ENCODE measurements around the gene ARHGEF39. TPM values are rescaled to one million over a fixed set of nuclear protein-coding genes. Genes with fewer than 3 reads are reported as not detected.

ARHGEF39 gene
- total and polyA plus RNA-seq, 4 experiments from 2014 or later: 1.0 to 1.1 TPM; not detected in 2

- Histone ChIP-seq H3K4me1 (ENCODE audit: insufficient read depth, low read length) (peaks cover 64% of the 10 kb centered on the region), H3K27ac (ENCODE audit: low read depth, low read length) (peak overlapping the region; percentile 96), H3K27me3 (ENCODE audit: insufficient read depth, low read length) (no peaks in the 10 kb centered on the region), H3K36me3 (ENCODE audit: insufficient read depth, low read length) (peaks cover 10% of the 10 kb centered on the region), H3K9me3 (ENCODE audit: control insufficient read depth in 1 of 2, low read length in 2 of 2) (no peaks in the 10 kb centered on the region), H3K4me3 (ENCODE audit: low read length in 2 of 2) (peak overlapping the region; percentile 67 to 90)
- intact Hi-C loops (cut with micrococcal nuclease): loop anchor here (1.0 to 5.0 kb wide), 4 partner anchors 11 to 670 kb away; partner anchors contain the start of genes DNAJB5 and HINT2
- peak overlapping the region; percentile 95 to 100 (median 99) for H3K27ac Mint-ChIP-seq
- H3K4me1 Mint-ChIP-seq: peaks cover 48 to 78% (median 61%) of the 10 kb centered on the region in 4 donors
- CTCF ChIA-PET (ENCODE audit: partially characterized antibody): interaction anchor here (0.8 to 19.4 kb wide), 14 partner anchors 9 to 156 kb away, joined by 3 to 339 read pairs (median 18); partner anchors contain the start of genes ARHGEF39, CD72, CREB3 and GBA2
- peaks cover 20 to 39% of the 10 kb centered on the region in 2 donors for H3K36me3 Mint-ChIP-seq
- H3K27me3 Mint-ChIP-seq: peaks cover 2 to 4% of the 10 kb centered on the region in 2 donors
- DNase-seq: peak in 2 of 5 donors; percentile 24 to 37
- POLR2A ChIA-PET (ENCODE audit: partially characterized antibody): interaction anchor here (1.0 to 12.3 kb wide), 15 partner anchors 9 to 1036 kb away, joined by 3 to 420 read pairs (median 14); partner anchors contain the start of genes CD72, CREB3, DCTN3 and GBA2
- H3K9me3 Mint-ChIP-seq: peaks cover 0 to 8% (median 4%) of the 10 kb centered on the region in 8 donors
- H3K4me3 Mint-ChIP-seq: peak overlapping the region; percentile 83 to 95 (median 92)
These were observed 8.0 kb downstream of the ARHGEF39 start for GRCh38 chr9:35656831-35657545.

DNA sequence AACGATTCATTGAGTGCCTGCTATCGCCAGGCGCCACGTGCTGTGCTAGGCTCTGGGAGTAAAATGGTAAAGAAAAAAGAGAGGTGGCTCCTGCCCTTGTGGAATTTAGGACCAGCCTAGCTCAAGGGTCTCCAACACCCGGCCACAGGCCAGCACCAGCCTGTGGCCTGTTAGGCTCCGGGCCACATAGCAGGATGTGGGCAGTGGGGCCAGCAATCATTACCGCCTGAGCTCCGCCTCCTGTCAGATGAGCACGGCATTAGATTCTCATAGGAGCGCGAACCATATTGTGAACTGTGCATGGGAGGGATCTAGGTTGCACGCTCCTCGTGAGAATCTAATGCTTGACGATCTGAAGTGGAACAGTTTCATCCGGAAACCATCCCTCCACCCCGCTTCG is 8.6 kb downstream of the ARHGEF39 start:
- H3K9me3 ChIP-seq (ENCODE audit: control insufficient read depth in 1 of 2, low read length in 2 of 2): no peaks in the 10 kb centered on the region
- Mint-ChIP-seq H3K4me1 (peaks cover 48 to 79% (median 61%) of the 10 kb centered on the region in 4 donors), H3K27ac (peak overlapping the region; percentile 95 to 100 (median 99)), H3K27me3 (peaks cover 2 to 4% of the 10 kb centered on the region in 2 donors), H3K36me3 (peaks cover 17 to 35% of the 10 kb centered on the region in 2 donors), H3K9me3 (peaks cover 0 to 8% (median 4%) of the 10 kb centered on the region in 8 donors), H3K4me3 (peak overlapping the region; percentile 49 to 95 (median 88))
- no peak overlapping the region for H3K4me3 ChIP-seq (ENCODE audit: low read length in 2 of 2)
- intact Hi-C loops (cut with micrococcal nuclease): loop anchor here (5.0 kb wide), 2 partner anchors 544 to 669 kb away; partner anchors contain the start of gene DNAJB5
- ChIA-PET POLR2A (ENCODE audit: partially characterized antibody) (interaction anchor here (1.2 to 12.3 kb wide), 8 partner anchors 8 to 93 kb away, joined by 3 to 420 read pairs (median 64); partner anchors contain the start of genes CD72, CREB3, GBA2 and RGP1), CTCF (ENCODE audit: partially characterized antibody) (interaction anchor here (0.6 to 19.4 kb wide), 9 partner anchors 9 to 179 kb away, joined by 3 to 339 read pairs (median 24); partner anchors contain the start of genes ARHGEF39, CD72, CREB3 and GBA2)
- peak overlapping the region; percentile 27 for H3K27ac ChIP-seq (ENCODE audit: low read depth, low read length)
- H3K27me3 ChIP-seq (ENCODE audit: insufficient read depth, low read length): no peaks in the 10 kb centered on the region
- H3K36me3 ChIP-seq (ENCODE audit: insufficient read depth, low read length): peaks cover 10% of the 10 kb centered on the region
- DNase-seq: peak in 1 of 5 donors; percentile 49
- peaks cover 64% of the 10 kb centered on the region for H3K4me1 ChIP-seq (ENCODE audit: insufficient read depth, low read length)

DNA sequence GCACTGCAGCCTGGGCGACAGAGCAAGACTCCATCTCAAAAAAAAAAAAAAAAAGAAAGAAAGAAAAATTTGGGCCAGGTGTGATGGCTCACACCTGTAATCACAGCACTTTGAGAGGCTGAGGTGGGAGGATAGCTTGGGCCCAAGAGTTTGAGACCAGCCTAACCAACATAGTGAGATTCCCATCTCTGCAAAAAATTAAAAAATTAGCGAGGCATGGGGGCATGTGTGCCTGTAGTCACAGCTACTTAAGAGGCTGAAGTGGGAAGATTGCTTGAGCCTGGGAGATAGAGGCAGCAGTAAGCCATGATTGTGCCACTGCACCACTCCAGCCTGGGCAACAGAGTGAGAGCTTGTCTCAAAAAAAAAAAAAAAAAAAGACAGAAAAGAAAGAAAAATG is 11.4 kb downstream of the ARHGEF39 start:
- POLR2A ChIA-PET (ENCODE audit: partially characterized antibody): interaction anchor here (2.0 kb wide), 1 partner anchor 11 kb away, joined by 4 read pairs; the partner anchor contains the start of gene ARHGEF39
- Histone ChIP-seq H3K27me3 (ENCODE audit: insufficient read depth, low read length) (no peaks in the 10 kb centered on the region), H3K4me3 (ENCODE audit: low read length in 2 of 2) (no peak overlapping the region), H3K27ac (ENCODE audit: low read depth, low read length) (no peak overlapping the region), H3K36me3 (ENCODE audit: insufficient read depth, low read length) (no peaks in the 10 kb centered on the region), H3K4me1 (ENCODE audit: insufficient read depth, low read length) (peaks cover 52% of the 10 kb centered on the region), H3K9me3 (ENCODE audit: control insufficient read depth in 1 of 2, low read length in 2 of 2) (no peaks in the 10 kb centered on the region)
- peaks cover 32 to 79% (median 49%) of the 10 kb centered on the region in 4 donors for H3K4me1 Mint-ChIP-seq
- peaks cover 2 to 4% of the 10 kb centered on the region in 2 donors for H3K27me3 Mint-ChIP-seq
- intact Hi-C loops (cut with micrococcal nuclease): no loop called here
- DNase-seq: no peak
- no peak overlapping the region for H3K4me3 Mint-ChIP-seq
- peaks cover 2 to 20% of the 10 kb centered on the region in 2 donors for H3K36me3 Mint-ChIP-seq
- CTCF ChIA-PET (ENCODE audit: partially characterized antibody): interaction anchor here (2.1 to 19.4 kb wide), 4 partner anchors 38 to 76 kb away, joined by 7 to 339 read pairs (median 197); partner anchors contain the start of genes CD72, CREB3, TLN1 and TPM2
- peak overlapping the region in 6 of 7 donors; percentile 22 to 100 (median 76) for H3K27ac Mint-ChIP-seq
- H3K9me3 Mint-ChIP-seq: peaks cover 0 to 8% (median 4%) of the 10 kb centered on the region in 8 donors

DNA sequence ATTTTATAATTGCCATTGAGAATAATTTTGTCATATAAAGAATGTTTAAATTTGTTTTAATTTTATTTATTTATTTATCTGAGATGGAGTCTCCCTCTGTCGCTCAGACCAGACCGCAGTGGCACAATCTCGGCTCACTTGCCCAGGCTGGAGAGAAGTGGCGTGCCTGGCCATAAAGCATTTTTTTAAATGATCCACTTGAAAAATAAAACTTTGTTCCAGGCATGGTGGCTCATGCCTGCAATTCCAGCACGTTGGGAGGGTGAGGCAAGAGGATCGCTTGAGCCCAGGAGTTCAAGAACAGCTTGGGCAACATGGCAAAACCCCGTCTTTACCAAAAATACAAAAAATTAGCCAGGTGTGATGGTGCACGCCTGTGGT is 12.2 kb downstream of the ARHGEF39 start:
- POLR2A ChIA-PET (ENCODE audit: partially characterized antibody): interaction anchor here (2.0 to 9.7 kb wide), 2 partner anchors 12 to 40 kb away, joined by 4 to 159 read pairs; partner anchors contain the start of genes ARHGEF39 and TPM2
- peaks cover 59% of the 10 kb centered on the region for H3K4me1 ChIP-seq (ENCODE audit: insufficient read depth, low read length)
- Mint-ChIP-seq H3K36me3 (peaks cover 5 to 23% of the 10 kb centered on the region in 2 donors), H3K27ac (peak overlapping the region in 5 of 7 donors; percentile 51 to 89 (median 53)), H3K27me3 (peaks cover under 1 to 2% of the 10 kb centered on the region in 2 donors), H3K4me1 (peaks cover 38 to 79% (median 56%) of the 10 kb centered on the region in 4 donors), H3K9me3 (peaks cover 0 to 6% (median 2%) of the 10 kb centered on the region in 8 donors), H3K4me3 (no peak overlapping the region)
- H3K4me3 ChIP-seq (ENCODE audit: low read length in 2 of 2): no peak overlapping the region
- H3K27ac ChIP-seq (ENCODE audit: low read depth, low read length): no peak overlapping the region
- H3K36me3 ChIP-seq (ENCODE audit: insufficient read depth, low read length): no peaks in the 10 kb centered on the region
- no peaks in the 10 kb centered on the region for H3K9me3 ChIP-seq (ENCODE audit: control insufficient read depth in 1 of 2, low read length in 2 of 2)
- H3K27me3 ChIP-seq (ENCODE audit: insufficient read depth, low read length): no peaks in the 10 kb centered on the region
- DNase-seq: no peak
- intact Hi-C loops (cut with micrococcal nuclease): no loop called here
- CTCF ChIA-PET (ENCODE audit: partially characterized antibody): interaction anchor here (10.7 to 19.4 kb wide), 3 partner anchors 10 to 77 kb away, joined by 145 to 260 read pairs (median 249); partner anchors contain the start of genes ARHGEF39, CCDC107, CD72 and CREB3

GRCh38 chr9:35651956-35652828 is 12.8 kb downstream of the ARHGEF39 start:
- Histone ChIP-seq H3K4me3 (ENCODE audit: low read length in 2 of 2) (no peak overlapping the region), H3K27me3 (ENCODE audit: insufficient read depth, low read length) (no peaks in the 10 kb centered on the region), H3K27ac (ENCODE audit: low read depth, low read length) (peak overlapping the region; percentile 29), H3K36me3 (ENCODE audit: insufficient read depth, low read length) (no peaks in the 10 kb centered on the region), H3K4me1 (ENCODE audit: insufficient read depth, low read length) (peaks cover 59% of the 10 kb centered on the region), H3K9me3 (ENCODE audit: control insufficient read depth in 1 of 2, low read length in 2 of 2) (no peaks in the 10 kb centered on the region)
- intact Hi-C loops (cut with micrococcal nuclease): no loop called here
- Mint-ChIP-seq H3K4me1 (peaks cover 41 to 79% (median 57%) of the 10 kb centered on the region in 4 donors), H3K9me3 (peaks cover 0 to 2% (median 0%) of the 10 kb centered on the region in 8 donors), H3K27me3 (no peaks in the 10 kb centered on the region), H3K4me3 (peak overlapping the region; percentile 63 to 98 (median 93)), H3K36me3 (peaks cover 5 to 20% of the 10 kb centered on the region in 2 donors), H3K27ac (peak overlapping the region; percentile 78 to 99 (median 96))
- CTCF ChIA-PET (ENCODE audit: partially characterized antibody): interaction anchor here (7.9 to 19.4 kb wide), 4 partner anchors 11 to 78 kb away, joined by 145 to 260 read pairs (median 197); partner anchors contain the start of genes ARHGEF39, CCDC107, CD72 and CREB3
- no peak for DNase-seq
- POLR2A ChIA-PET (ENCODE audit: partially characterized antibody): interaction anchor here (2.0 to 10.7 kb wide), 5 partner anchors 8 to 48 kb away, joined by 4 to 420 read pairs (median 148); partner anchors contain the start of genes ARHGEF39, CCDC107, CD72 and RMRP

All from CD4-positive, alpha-beta memory T cell (primary cell).